HG03108 (cell line): ENCODE data around the gene NBPF11.
"Not testable (repeated sequence)": the region's sequence is repeated elsewhere in the genome, so short reads cannot be mapped to it uniquely, and the experiment has no call there.

ENCODE experiments used
- ATAC-seq: cut with Tn5 transposase; IDR thresholded peaks from one replicate; pipeline ENCODE4 v1.9.1; 2021; ENCODE audit warnings: moderate library complexity; ENCODE audit not compliant: unreplicated experiment

Gene NBPF11

GRCh38 chr1:148150014-148150413 is 2.1 kb downstream of the NBPF11 start:
- ATAC-seq: not testable (repeated sequence)

GRCh38 chr1:148149050-148149815 is 2.8 kb downstream of the NBPF11 start:
- not testable (repeated sequence) for ATAC-seq

- not testable (repeated sequence) for ATAC-seq
Observed at GRCh38 chr1:148147052-148147838, 4.8 kb downstream of the NBPF11 start.

- ATAC-seq: not testable (repeated sequence)
Observed at GRCh38 chr1:148146191-148146997, 5.7 kb downstream of the NBPF11 start.

GRCh38 chr1:148143223-148143622 is 8.9 kb downstream of the NBPF11 start:
- not testable (repeated sequence) for ATAC-seq

GRCh38 chr1:148141936-148142335 is 10.1 kb downstream of the NBPF11 start:
- not testable (repeated sequence) for ATAC-seq

- ATAC-seq: not testable (repeated sequence)
Observed at GRCh38 chr1:148138606-148139005, 13.5 kb downstream of the NBPF11 start.

- ATAC-seq: not testable (repeated sequence)
Observed at GRCh38 chr1:148122341-148122740, 29.7 kb downstream of the NBPF11 start.

- ATAC-seq: not testable (repeated sequence)
Observed at GRCh38 chr1:148120395-148120794, 31.7 kb downstream of the NBPF11 start.

GRCh38 chr1:148095732-148096131 is 56.3 kb downstream of the NBPF11 start:
- ATAC-seq: not testable (repeated sequence)

- not testable (repeated sequence) for ATAC-seq
Observed at GRCh38 chr1:148086196-148086595, 65.9 kb downstream of the NBPF11 start.

GRCh38 chr1:148081205-148081604 is 70.9 kb downstream of the NBPF11 start:
- ATAC-seq: peak; percentile 55

- ATAC-seq: peak; percentile 53
Observed at GRCh38 chr1:148078632-148079519, 73.2 kb downstream of the NBPF11 start.

- ATAC-seq: not testable (repeated sequence)
Observed at GRCh38 chr1:148078090-148078489, 74.0 kb downstream of the NBPF11 start.

- not testable (repeated sequence) for ATAC-seq
Observed at GRCh38 chr1:148077458-148077857, 74.6 kb downstream of the NBPF11 start.

GRCh38 chr1:148073392-148073791 is 78.7 kb downstream of the NBPF11 start:
- ATAC-seq: not testable (repeated sequence)

- not testable (repeated sequence) for ATAC-seq
Observed at GRCh38 chr1:148068606-148069005, 83.5 kb downstream of the NBPF11 start.

GRCh38 chr1:148068201-148068600 is 83.9 kb downstream of the NBPF11 start:
- not testable (repeated sequence) for ATAC-seq

GRCh38 chr1:148060294-148060701 is 91.8 kb downstream of the NBPF11 start:
- ATAC-seq: not testable (repeated sequence)

- ATAC-seq: not testable (repeated sequence)
Observed at GRCh38 chr1:148057384-148057783, 94.7 kb downstream of the NBPF11 start.
